T-cell (primary cell): ENCODE measurements around the gene MAPK9. TPM values are rescaled to one million over a fixed set of nuclear protein-coding genes. Genes with fewer than 3 reads are reported as not detected.

ENCODE experiments used
- ATAC-seq, 4 experiments: fragments of 200-7000 bp in 3 of 4; fragments of 150-1000 bp in 1 of 4; cut with Tn5 transposase; replicated peaks in 1 of 4; 1 replicate in 3 of 4; 2 replicates in 1 of 4; pipeline ENCODE4 v1.10.0; 2021; ENCODE audit warnings: moderate library complexity in 3 of 4, mild to moderate bottlenecking in 2 of 4, moderate number of reproducible peaks in 1 of 4
- CTCF ChIA-PET, 2 donors: fragments of 300-600 bp; sonication (Branson Sonifier 250); formaldehyde crosslinking; loops; one replicate each; lab custom pipeline; 2022; ENCODE audit warnings: antibody characterized with exemption in 2 of 2; lab: Charles Lee
- POLR2A ChIA-PET, 2 donors: fragments of 300-600 bp; sonication (Branson Sonifier 250); formaldehyde crosslinking; loops; one replicate each; lab custom pipeline; 2022; ENCODE audit warnings: antibody characterized with exemption in 2 of 2; lab: Charles Lee
- DNase-seq, 35 experiments: peaks; one replicate each; pipeline versions ENCODE4 v3.0.0 to v3.0.0-alpha.2; 2013 to 2023
- H3K27ac ChIP-seq: one replicate; pipeline ENCODE4 v1.5.1; 2013; ENCODE audit warnings: low read length
- H3K27me3 ChIP-seq, 2 experiments: replicated peaks in 1 of 2; 1 replicate in 1 of 2; 2 replicates in 1 of 2; pipeline versions ENCODE4 v1.6.1 to v1.7.0; 2013; ENCODE audit warnings: low read length in 1 of 2, mixed read lengths in 1 of 2; ENCODE audit not compliant: control insufficient read depth in 2 of 2, insufficient read depth in 2 of 2; ENCODE audit errors: extremely low read depth in 1 of 2
- H3K36me3 ChIP-seq, 2 donors: 1 replicate in 1 of 2; 2 replicates in 1 of 2; pipeline versions ENCODE4 v1.6.1 to v1.7.0; 2013; ENCODE audit warnings: low read length in 1 of 2; ENCODE audit not compliant: control insufficient read depth in 2 of 2, insufficient read depth in 1 of 2; ENCODE audit errors: extremely low read depth in 1 of 2
- H3K4me1 ChIP-seq, 2 experiments: 1 replicate in 1 of 2; 2 replicates in 1 of 2; pipeline versions ENCODE4 v1.6.1 to v1.7.0; 2013; ENCODE audit warnings: low read length in 2 of 2, mixed read lengths in 1 of 2; ENCODE audit not compliant: insufficient read depth in 2 of 2, control insufficient read depth in 1 of 2; ENCODE audit errors: extremely low read depth in 1 of 2
- H3K4me3 ChIP-seq, 2 donors: 1 replicate in 1 of 2; 2 replicates in 1 of 2; pipeline versions ENCODE4 v1.5.1 to v1.7.0; 2013; ENCODE audit warnings: mild to moderate bottlenecking in 2 of 2, low read length in 1 of 2, moderate library complexity in 1 of 2; ENCODE audit not compliant: control insufficient read depth in 1 of 2; ENCODE audit errors: extremely low read depth in 1 of 2
- H3K9me3 ChIP-seq: 2 replicates; pipeline ENCODE4 v1.7.0; 2013
- H3K27ac Mint-ChIP-seq, 2 donors: one replicate each; pipeline ENCODE4 v1.8.0; 2020 to 2021; ENCODE audit warnings: mild to moderate bottlenecking in 2 of 2, mixed read lengths in 2 of 2
- H3K27me3 Mint-ChIP-seq, 2 donors: one replicate each; pipeline ENCODE4 v1.8.0; 2021 to 2022; ENCODE audit warnings: mixed read lengths in 2 of 2
- H3K36me3 Mint-ChIP-seq: one replicate; pipeline ENCODE4 v1.8.0; 2021; ENCODE audit warnings: mixed read lengths
- H3K4me1 Mint-ChIP-seq, 3 donors: one replicate each; pipeline ENCODE4 v1.8.0; 2020 to 2022; ENCODE audit warnings: mixed read lengths in 3 of 3, mild to moderate bottlenecking in 1 of 3
- H3K4me3 Mint-ChIP-seq, 3 donors: one replicate each; pipeline ENCODE4 v1.8.0; 2020 to 2022; ENCODE audit warnings: mild to moderate bottlenecking in 3 of 3, mixed read lengths in 3 of 3, moderate library complexity in 3 of 3
- H3K9me3 Mint-ChIP-seq, 3 donors: one replicate each; pipeline ENCODE4 v1.8.0; 2020 to 2022; ENCODE audit warnings: mixed read lengths in 3 of 3
- WGBS: methylation state at CpG from one replicate; pipeline ENCODE4 v1.1.5; 2013; ENCODE audit warnings: missing lambda C conversion rate; ENCODE audit not compliant: insufficient coverage; 5-methylcytosine and 5-hydroxymethylcytosine counted together
- total RNA-seq, 35 experiments: library from RNA in 6 of 35; stranded (reverse) in 6 of 35; fragments of 120-200 nt in 1 of 35; gene quantifications; one replicate each; pipeline versions ENCODE4 v1.2.1 to v1.2.4 and lab custom pipeline; 2013 to 2026

MAPK9 gene
- total RNA-seq, 5 donors from 2014 or later (not counting 1 experiment from before 2014, with no cell fraction given): 28.3 to 35.8 (median 32.5) TPM

DNA sequence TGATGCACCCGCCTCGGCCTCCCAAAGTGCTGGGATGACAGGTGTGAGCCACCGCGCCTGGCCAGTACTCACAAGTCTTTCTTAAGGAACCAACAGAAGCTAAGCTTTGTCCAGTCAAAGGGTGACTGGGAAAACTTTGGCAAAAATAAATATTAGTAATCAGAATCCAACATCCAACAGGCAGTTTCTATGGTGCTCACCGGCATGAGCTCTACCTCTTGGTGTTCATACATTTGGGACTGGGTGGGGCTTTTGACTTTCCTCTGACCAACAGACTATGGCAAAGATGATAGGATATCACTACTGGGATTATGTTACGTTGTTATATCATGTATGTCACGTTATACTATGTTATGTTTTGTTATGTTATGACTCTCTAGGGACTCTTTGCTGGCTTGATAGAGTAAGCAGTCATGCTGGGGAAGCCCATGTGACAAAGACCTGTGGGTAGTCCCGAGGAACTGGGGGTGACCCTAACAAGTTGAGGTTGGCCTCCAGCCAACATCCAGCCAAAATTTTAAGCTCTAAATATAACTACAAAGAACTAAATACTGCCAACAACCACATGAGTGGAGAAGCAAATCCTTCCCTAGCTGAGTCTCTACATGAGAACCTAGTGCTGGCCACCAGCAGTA lies 88.8 kb downstream of the MAPK9 start:
- H3K27ac ChIP-seq: no peak overlapping the region
- peaks cover 0 to 24% of the 10 kb centered on the region in 2 experiments for H3K27me3 ChIP-seq
- peaks cover 33 to 44% of the 10 kb centered on the region in 2 donors for H3K27me3 Mint-ChIP-seq
- H3K9me3 ChIP-seq: no peaks in the 10 kb centered on the region
- no peak overlapping the region for H3K27ac Mint-ChIP-seq
- CTCF ChIA-PET: no interaction called here
- POLR2A ChIA-PET: no interaction called here
- ATAC-seq (no peak), DNase-seq (no peak)
- H3K4me3 Mint-ChIP-seq: no peak overlapping the region
- H3K9me3 Mint-ChIP-seq: no peaks in the 10 kb centered on the region
- no peak overlapping the region for H3K4me3 ChIP-seq
- H3K36me3 Mint-ChIP-seq: no peaks in the 10 kb centered on the region
- WGBS: 40% methylated on average over 3 of the region's 8 CpGs
- peaks cover under 1 to 4% (median 3%) of the 10 kb centered on the region in 3 donors for H3K4me1 Mint-ChIP-seq
- no peaks in the 10 kb centered on the region for H3K36me3 ChIP-seq
- H3K4me1 ChIP-seq: peaks cover 0 to 1% of the 10 kb centered on the region in 2 experiments

DNA sequence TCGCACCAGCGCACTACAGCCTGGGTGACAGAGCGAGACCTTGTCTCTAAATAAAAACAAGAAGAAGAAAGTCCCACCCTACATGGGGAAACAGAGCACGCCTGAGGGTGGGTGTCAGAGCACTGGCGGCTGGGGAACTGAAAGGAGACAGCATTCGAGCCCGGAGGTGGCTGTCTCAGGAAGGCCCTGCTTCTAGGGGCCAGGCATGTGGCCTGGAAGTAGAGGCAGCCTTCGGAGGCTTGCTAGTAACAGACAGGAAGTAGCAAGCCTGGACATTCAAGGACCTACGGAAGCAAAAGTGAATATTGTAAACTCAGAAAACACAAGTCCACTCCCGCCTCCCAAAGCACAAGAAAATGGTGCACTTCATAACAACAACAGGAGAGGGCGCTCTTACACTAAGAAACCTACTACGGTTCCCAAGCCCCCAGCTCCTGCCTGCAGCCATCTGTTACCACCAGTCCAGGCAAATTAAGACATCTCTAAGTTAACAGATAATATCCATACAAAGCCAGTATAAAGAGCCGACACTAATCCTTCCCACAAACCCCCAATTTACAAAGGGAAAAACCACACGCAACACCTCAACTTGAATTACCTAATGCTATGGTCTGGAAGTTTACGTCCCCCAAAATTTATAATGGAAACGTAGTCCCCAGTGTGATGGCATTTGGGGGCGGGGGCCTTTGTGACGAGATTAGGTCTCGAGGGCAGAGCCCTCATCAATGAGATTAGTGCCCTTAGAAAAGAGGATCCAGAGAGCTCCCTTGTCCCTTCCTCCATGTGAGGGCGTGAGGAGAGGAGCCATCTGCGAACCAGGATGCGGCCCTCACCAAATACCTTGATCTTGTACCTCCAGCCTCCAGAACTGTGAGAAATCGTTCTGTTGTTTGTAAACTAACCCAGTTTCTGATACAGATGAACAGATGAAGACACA lies 90.6 kb downstream of the MAPK9 start:
- 91% methylated on average over 17 of the region's 23 CpGs for WGBS
- ChIA-PET POLR2A (no interaction called here), CTCF (no interaction called here)
- H3K27me3 Mint-ChIP-seq: peaks cover 25 to 32% of the 10 kb centered on the region in 2 donors
- Histone ChIP-seq H3K36me3 (no peaks in the 10 kb centered on the region), H3K9me3 (no peaks in the 10 kb centered on the region), H3K4me1 (no peaks in the 10 kb centered on the region), H3K27ac (no peak overlapping the region), H3K4me3 (no peak overlapping the region), H3K27me3 (peaks cover 0 to 25% of the 10 kb centered on the region in 2 experiments)
- H3K4me3 Mint-ChIP-seq: no peak overlapping the region
- DNase-seq (peak in 1 of 35 experiments; percentile 27), ATAC-seq (no peak)
- H3K36me3 Mint-ChIP-seq: no peaks in the 10 kb centered on the region
- no peak overlapping the region for H3K27ac Mint-ChIP-seq
- H3K4me1 Mint-ChIP-seq: no peaks in the 10 kb centered on the region
- H3K9me3 Mint-ChIP-seq: no peaks in the 10 kb centered on the region

DNA sequence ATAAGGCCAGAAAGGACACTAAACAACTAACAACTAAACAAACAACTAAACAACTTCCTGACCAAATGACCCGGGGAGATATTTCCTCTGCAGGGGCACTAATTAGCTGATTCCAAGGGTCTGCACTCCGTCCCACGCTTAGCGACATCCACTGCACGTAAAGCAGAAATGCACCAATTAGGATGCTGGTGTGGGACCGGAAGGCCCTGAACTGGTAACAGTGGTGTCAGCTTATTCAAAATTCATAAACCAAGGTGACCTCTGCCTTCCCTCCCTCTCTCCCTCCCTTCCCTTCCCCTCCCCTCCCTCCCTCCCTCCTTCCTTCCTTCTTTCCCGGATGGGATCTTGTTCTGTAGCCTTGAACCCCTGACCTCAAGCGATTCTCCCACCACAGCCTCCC lies 92.5 kb downstream of the MAPK9 start:
- Mint-ChIP-seq H3K4me1 (no peaks in the 10 kb centered on the region), H3K36me3 (no peaks in the 10 kb centered on the region), H3K4me3 (no peak overlapping the region), H3K27me3 (peaks cover 19 to 28% of the 10 kb centered on the region in 2 donors), H3K27ac (no peak overlapping the region), H3K9me3 (no peaks in the 10 kb centered on the region)
- no peak for ATAC-seq
- no peak for DNase-seq
- peaks cover 0 to 28% of the 10 kb centered on the region in 2 experiments for H3K27me3 ChIP-seq
- CTCF ChIA-PET: no interaction called here
- no peaks in the 10 kb centered on the region for H3K36me3 ChIP-seq
- POLR2A ChIA-PET: no interaction called here
- H3K9me3 ChIP-seq: no peaks in the 10 kb centered on the region
- no peaks in the 10 kb centered on the region for H3K4me1 ChIP-seq
- H3K4me3 ChIP-seq: no peak overlapping the region
- 100% methylated on average over 4 of the region's 8 CpGs for WGBS
- no peak overlapping the region for H3K27ac ChIP-seq

DNA sequence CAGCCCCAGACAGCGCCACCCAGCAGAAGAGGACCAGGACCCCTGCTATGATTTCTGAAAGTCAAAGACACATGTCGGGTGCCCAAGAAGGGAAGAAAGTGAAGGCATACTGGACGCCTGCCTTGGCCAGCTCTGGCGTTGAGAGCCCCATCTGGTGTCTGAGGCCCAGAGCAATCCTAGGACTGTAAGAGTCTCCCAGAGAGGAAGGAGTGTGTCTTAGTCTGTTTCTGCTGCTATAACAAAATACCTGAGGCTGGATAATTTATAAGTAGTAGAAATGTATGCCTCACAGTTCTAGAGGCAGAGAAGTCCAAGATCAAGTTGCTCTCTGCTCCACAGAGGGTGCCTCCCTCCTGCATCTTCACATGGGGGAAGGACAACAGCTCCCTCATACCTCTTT lies 93.7 kb downstream of the MAPK9 start:
- no peak for DNase-seq
- whole genome bisulfite sequencing: 90% methylated on average over 3 of the region's 4 CpGs
- H3K27ac Mint-ChIP-seq: no peak overlapping the region
- ChIA-PET POLR2A (no interaction called here), CTCF (no interaction called here)
- no peaks in the 10 kb centered on the region for H3K4me1 Mint-ChIP-seq
- H3K36me3 ChIP-seq: no peaks in the 10 kb centered on the region
- H3K4me1 ChIP-seq: no peaks in the 10 kb centered on the region
- ATAC-seq: no peak
- peaks cover 19% of the 10 kb centered on the region in 2 donors for H3K27me3 Mint-ChIP-seq
- peaks cover 0 to 28% of the 10 kb centered on the region in 2 experiments for H3K27me3 ChIP-seq
- H3K4me3 Mint-ChIP-seq: no peak overlapping the region
- H3K9me3 Mint-ChIP-seq: no peaks in the 10 kb centered on the region
- no peaks in the 10 kb centered on the region for H3K36me3 Mint-ChIP-seq
- no peak overlapping the region for H3K4me3 ChIP-seq
- no peaks in the 10 kb centered on the region for H3K9me3 ChIP-seq
- no peak overlapping the region for H3K27ac ChIP-seq

DNA sequence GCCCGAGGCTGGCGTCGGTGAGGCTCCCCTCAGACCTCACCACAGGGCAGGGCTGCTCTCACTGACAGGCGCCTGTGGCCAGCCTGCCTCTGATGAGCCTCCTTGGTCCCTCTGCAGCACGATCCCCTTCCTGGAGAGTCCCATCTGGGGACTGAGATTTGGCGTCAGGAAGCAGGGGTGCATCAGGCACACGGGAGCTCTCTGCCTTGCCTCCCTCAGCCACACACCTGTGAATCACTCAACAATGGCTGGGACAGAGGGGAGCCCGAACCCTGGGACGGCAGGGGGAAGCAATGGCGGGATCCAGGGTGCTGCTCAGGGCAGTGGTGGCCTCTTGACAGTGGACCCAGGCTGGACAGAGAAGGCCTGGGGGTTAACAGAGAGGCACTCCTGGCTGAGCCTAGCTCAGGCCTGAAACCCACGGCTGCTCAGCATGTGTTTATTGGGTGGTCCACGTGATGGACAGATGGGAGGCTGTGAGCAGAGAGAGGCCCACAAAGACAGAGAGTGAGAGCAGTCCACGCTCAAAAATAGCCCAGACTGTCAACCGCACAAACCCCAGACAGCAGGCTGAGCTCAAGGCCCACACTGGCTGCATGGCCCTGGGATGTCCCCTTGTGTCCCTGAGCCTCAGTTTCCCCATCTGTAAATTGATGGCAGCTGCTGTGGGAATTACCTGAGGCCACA lies 94.7 kb downstream of the MAPK9 start:
- no peaks in the 10 kb centered on the region for H3K9me3 Mint-ChIP-seq
- H3K27me3 Mint-ChIP-seq: peaks cover 16 to 19% of the 10 kb centered on the region in 2 donors
- WGBS: 79% methylated on average over 14 of the region's 14 CpGs
- CTCF ChIA-PET: no interaction called here
- no peak overlapping the region for H3K27ac Mint-ChIP-seq
- POLR2A ChIA-PET: no interaction called here
- H3K4me1 Mint-ChIP-seq: no peaks in the 10 kb centered on the region
- Histone ChIP-seq H3K27me3 (peaks cover 0 to 28% of the 10 kb centered on the region in 2 experiments), H3K4me3 (no peak overlapping the region), H3K36me3 (no peaks in the 10 kb centered on the region), H3K27ac (no peak overlapping the region), H3K9me3 (no peaks in the 10 kb centered on the region), H3K4me1 (no peaks in the 10 kb centered on the region)
- H3K4me3 Mint-ChIP-seq: no peak overlapping the region
- DNase-seq (no peak), ATAC-seq (no peak)
- no peaks in the 10 kb centered on the region for H3K36me3 Mint-ChIP-seq
